Activated T-cell treated with anti-CD3 and anti-CD28 coated beads, Interleukin-2, amount 50 U/mL, for 72 hours (primary cell): Measurements from ENCODE around the gene COMT. TPM values are rescaled to one million over a fixed set of nuclear protein-coding genes. Genes with fewer than 3 reads are reported as not detected.
A peak's percentile ranks its signal among the peaks of the same experiment; 100 is the strongest.

Experiments used
- ATAC-seq, 2 donors: fragments of 150-1000 bp; cut with Tn5 transposase; replicated peaks in 1 of 2; 2 replicates each; pipeline ENCODE4 v1.10.0; 2021; ENCODE audit warnings: moderate library complexity in 2 of 2, mild to moderate bottlenecking in 1 of 2
- DNase-seq, 2 donors: peaks; one replicate each; pipeline ENCODE4 v3.0.0; 2021 to 2022; ENCODE audit warnings: mixed read lengths in 1 of 2
- H3K27ac Mint-ChIP-seq: one replicate; pipeline ENCODE4 v1.8.0; 2022; ENCODE audit warnings: mild to moderate bottlenecking, moderate library complexity, mixed read lengths
- H3K27me3 Mint-ChIP-seq: one replicate; pipeline ENCODE4 v1.8.0; 2022; ENCODE audit warnings: low read depth, mixed read lengths
- H3K36me3 Mint-ChIP-seq, 2 donors: one replicate each; pipeline ENCODE4 v1.8.0; 2022; ENCODE audit warnings: mixed read lengths in 2 of 2, mild to moderate bottlenecking in 1 of 2; ENCODE audit not compliant: insufficient read depth in 2 of 2
- H3K4me1 Mint-ChIP-seq: one replicate; pipeline ENCODE4 v1.8.0; 2022; ENCODE audit warnings: low read depth, mixed read lengths
- H3K4me3 Mint-ChIP-seq, 2 donors: one replicate each; pipeline ENCODE4 v1.8.0; 2022; ENCODE audit warnings: mild to moderate bottlenecking in 2 of 2, mixed read lengths in 2 of 2, moderate library complexity in 2 of 2
- H3K9me3 Mint-ChIP-seq, 2 donors: one replicate each; pipeline ENCODE4 v1.8.0; 2022; ENCODE audit warnings: mixed read lengths in 2 of 2
- total RNA-seq, 2 donors: library from RNA; stranded (reverse); gene quantifications; one replicate each; pipeline ENCODE4 v1.2.3, GENCODE V29; 2022

The COMT gene
- total RNA-seq, 2 donors from 2014 or later: 97.4 to 101 TPM

GRCh38 chr22:19959587-19960490, 18.3 kb downstream of the COMT start:
- no peak for ATAC-seq
- peaks cover 0 to 2% of the 10 kb centered on the region in 2 donors for H3K36me3 Mint-ChIP-seq
- peaks cover 11% of the 10 kb centered on the region for H3K4me1 Mint-ChIP-seq
- no peak for DNase-seq
- H3K27me3 Mint-ChIP-seq: no peaks in the 10 kb centered on the region
- no peak overlapping the region for H3K27ac Mint-ChIP-seq
- H3K4me3 Mint-ChIP-seq: no peak overlapping the region
- H3K9me3 Mint-ChIP-seq: no peaks in the 10 kb centered on the region

- H3K27me3 Mint-ChIP-seq: no peaks in the 10 kb centered on the region
Measured at GRCh38 chr22:19960491-19961200, 19.1 kb downstream of the COMT start.

GRCh38 chr22:19961201-19961580, 19.6 kb downstream of the COMT start:
- ATAC-seq (no peak), DNase-seq (no peak)
- no peaks in the 10 kb centered on the region for H3K9me3 Mint-ChIP-seq
- H3K27ac Mint-ChIP-seq: no peak overlapping the region
- H3K4me1 Mint-ChIP-seq: peaks cover 7% of the 10 kb centered on the region
- no peaks in the 10 kb centered on the region for H3K27me3 Mint-ChIP-seq
- no peak overlapping the region for H3K4me3 Mint-ChIP-seq
- H3K36me3 Mint-ChIP-seq: peaks cover 0 to 4% of the 10 kb centered on the region in 2 donors

More at GRCh38 chr22:19960491-19961200, 19.1 kb downstream of the COMT start:
- H3K9me3 Mint-ChIP-seq: no peaks in the 10 kb centered on the region
- ATAC-seq (peak in 1 of 2 donors; percentile 16), DNase-seq (no peak)
- H3K36me3 Mint-ChIP-seq: peaks cover 0 to 4% of the 10 kb centered on the region in 2 donors
- H3K4me1 Mint-ChIP-seq: peaks cover 9% of the 10 kb centered on the region
- H3K27ac Mint-ChIP-seq: no peak overlapping the region
- no peak overlapping the region for H3K4me3 Mint-ChIP-seq

GRCh38 chr22:19961868-19962245, 20.3 kb downstream of the COMT start:
- Mint-ChIP-seq H3K4me1 (peaks cover 7% of the 10 kb centered on the region), H3K9me3 (no peaks in the 10 kb centered on the region), H3K36me3 (peaks cover under 1 to 4% of the 10 kb centered on the region in 2 donors), H3K27ac (no peak overlapping the region), H3K27me3 (no peaks in the 10 kb centered on the region), H3K4me3 (no peak overlapping the region)
- ATAC-seq (peak in 1 of 2 donors; percentile 3), DNase-seq (no peak)

- ATAC-seq: peak; percentile 76 to 80
- Mint-ChIP-seq H3K4me3 (no peak overlapping the region), H3K27ac (no peak overlapping the region), H3K9me3 (no peaks in the 10 kb centered on the region), H3K27me3 (no peaks in the 10 kb centered on the region), H3K4me1 (peaks cover 7% of the 10 kb centered on the region), H3K36me3 (peaks cover 3 to 4% of the 10 kb centered on the region in 2 donors)
- peak; percentile 58 to 73 for DNase-seq
Measured at GRCh38 chr22:19962246-19962908, 20.8 kb downstream of the COMT start.

GRCh38 chr22:19962909-19963806, 21.6 kb downstream of the COMT start:
- Mint-ChIP-seq H3K36me3 (peaks cover 3 to 4% of the 10 kb centered on the region in 2 donors), H3K27me3 (no peaks in the 10 kb centered on the region), H3K4me1 (peaks cover 7% of the 10 kb centered on the region), H3K27ac (no peak overlapping the region), H3K9me3 (no peaks in the 10 kb centered on the region), H3K4me3 (no peak overlapping the region)
- DNase-seq (peak in 1 of 2 donors; percentile 57), ATAC-seq (peak in 1 of 2 donors; percentile 74)

GRCh38 chr22:19963863-19964642, 22.5 kb downstream of the COMT start:
- Mint-ChIP-seq H3K27me3 (no peaks in the 10 kb centered on the region), H3K9me3 (no peaks in the 10 kb centered on the region), H3K4me1 (peaks cover 7% of the 10 kb centered on the region), H3K36me3 (peaks cover 3 to 4% of the 10 kb centered on the region in 2 donors), H3K27ac (no peak overlapping the region), H3K4me3 (no peak overlapping the region)
- DNase-seq: no peak
- ATAC-seq: no peak

- Mint-ChIP-seq H3K9me3 (no peaks in the 10 kb centered on the region), H3K27me3 (no peaks in the 10 kb centered on the region), H3K4me1 (peaks cover 7% of the 10 kb centered on the region), H3K27ac (no peak overlapping the region), H3K4me3 (no peak overlapping the region), H3K36me3 (peaks cover 3 to 4% of the 10 kb centered on the region in 2 donors)
- ATAC-seq (no peak), DNase-seq (no peak)
Measured at GRCh38 chr22:19964701-19965386, 23.3 kb downstream of the COMT start.

GRCh38 chr22:19965771-19966709, 24.5 kb downstream of the COMT start:
- Mint-ChIP-seq H3K27ac (no peak overlapping the region), H3K9me3 (no peaks in the 10 kb centered on the region), H3K4me1 (peaks cover 7% of the 10 kb centered on the region), H3K36me3 (peaks cover 3 to 4% of the 10 kb centered on the region in 2 donors), H3K4me3 (no peak overlapping the region), H3K27me3 (no peaks in the 10 kb centered on the region)
- no peak for DNase-seq
- ATAC-seq: no peak

- Mint-ChIP-seq H3K36me3 (peaks cover 3 to 4% of the 10 kb centered on the region in 2 donors), H3K27me3 (no peaks in the 10 kb centered on the region), H3K27ac (peak overlapping the region; percentile 30), H3K9me3 (no peaks in the 10 kb centered on the region), H3K4me1 (peaks cover 5% of the 10 kb centered on the region), H3K4me3 (no peak overlapping the region)
- DNase-seq: no peak
- no peak for ATAC-seq
Measured at GRCh38 chr22:19966908-19967750, 25.6 kb downstream of the COMT start.
